Measurements from ENCODE around the gene PDPK1. TPM values are rescaled to one million over a fixed set of nuclear protein-coding genes. Genes with fewer than 3 reads are reported as not detected.

The PDPK1 gene
- total and polyA plus RNA-seq, 2 experiments from 2014 or later: 27.1 to 29.8 TPM

DNA sequence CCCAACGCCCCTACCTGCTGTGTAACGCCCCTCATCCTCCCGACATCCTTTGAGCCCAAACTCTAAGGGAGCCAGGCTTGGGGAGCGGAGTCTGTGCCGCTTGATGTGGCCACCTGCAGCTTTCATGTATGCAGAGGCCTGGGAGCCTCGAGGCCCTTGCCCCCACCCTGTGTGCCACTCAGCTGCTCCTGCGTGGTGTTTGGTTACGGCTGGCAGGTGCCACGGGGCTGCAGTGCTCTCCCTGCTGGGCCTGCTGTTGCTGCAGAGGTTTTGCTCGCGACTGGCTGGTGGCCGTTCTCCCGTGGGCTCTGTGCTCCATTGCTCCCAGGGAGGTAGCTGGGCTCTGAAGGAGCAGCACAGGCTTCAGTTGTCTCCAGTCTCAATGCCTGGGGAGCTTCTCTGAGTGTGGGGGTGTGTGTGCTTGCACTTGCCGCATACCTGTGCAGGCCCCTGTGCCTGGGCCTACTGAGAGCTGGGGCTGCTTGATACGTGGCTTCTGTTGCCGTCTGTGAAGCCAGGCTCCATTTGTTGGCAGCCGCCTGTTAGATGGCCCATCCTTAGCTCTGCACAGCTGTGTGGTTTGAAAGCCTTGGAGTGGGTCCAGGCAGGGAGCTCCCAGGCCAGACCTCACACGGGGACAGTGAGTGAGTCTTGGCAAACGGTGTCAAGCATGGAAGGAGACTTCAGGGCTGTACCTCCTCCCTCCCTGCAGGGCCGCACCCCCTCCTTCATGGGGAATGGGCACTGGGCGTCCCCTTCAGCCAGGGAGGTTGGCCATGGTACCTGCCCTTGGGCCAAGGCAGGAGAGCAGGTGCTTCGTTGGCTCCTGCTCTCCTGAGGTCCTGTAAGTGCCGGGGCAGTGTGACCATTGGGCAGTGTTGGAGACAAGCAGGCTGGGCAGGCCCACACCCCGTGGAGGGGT is 47.2 kb downstream of the PDPK1 start:
- Histone ChIP-seq H2AFZ (no peak overlapping the region), H3K27ac (no peak overlapping the region), H3K4me1 (ENCODE audit: insufficient read depth) (no peaks in the 10 kb centered on the region), H3K9me3 (ENCODE audit: low read depth) (no peaks in the 10 kb centered on the region), H3K27me3 (no peaks in the 10 kb centered on the region), H3K4me3 (no peak overlapping the region), H3K9me2 (replicated peaks; ENCODE audit: insufficient read depth) (no peaks in the 10 kb centered on the region), H4K20me1 (ENCODE audit: insufficient read depth, poor library complexity, severe bottlenecking) (peaks cover 7% of the 10 kb centered on the region), H3K4me2 (no peak overlapping the region), H3K36me3 (replicated peaks; ENCODE audit: insufficient read depth, low read depth) (no peaks in the 10 kb centered on the region), H3K79me2 (no peaks in the 10 kb centered on the region)
- WGBS (ENCODE audit: low lambda C conversion rate, missing lambda C conversion rate): 94% methylated on average over 23 of the region's 24 CpGs
- DNase-seq (ENCODE audit: low spot score): no peak
- TF ChIP-seq, protein P1, sequence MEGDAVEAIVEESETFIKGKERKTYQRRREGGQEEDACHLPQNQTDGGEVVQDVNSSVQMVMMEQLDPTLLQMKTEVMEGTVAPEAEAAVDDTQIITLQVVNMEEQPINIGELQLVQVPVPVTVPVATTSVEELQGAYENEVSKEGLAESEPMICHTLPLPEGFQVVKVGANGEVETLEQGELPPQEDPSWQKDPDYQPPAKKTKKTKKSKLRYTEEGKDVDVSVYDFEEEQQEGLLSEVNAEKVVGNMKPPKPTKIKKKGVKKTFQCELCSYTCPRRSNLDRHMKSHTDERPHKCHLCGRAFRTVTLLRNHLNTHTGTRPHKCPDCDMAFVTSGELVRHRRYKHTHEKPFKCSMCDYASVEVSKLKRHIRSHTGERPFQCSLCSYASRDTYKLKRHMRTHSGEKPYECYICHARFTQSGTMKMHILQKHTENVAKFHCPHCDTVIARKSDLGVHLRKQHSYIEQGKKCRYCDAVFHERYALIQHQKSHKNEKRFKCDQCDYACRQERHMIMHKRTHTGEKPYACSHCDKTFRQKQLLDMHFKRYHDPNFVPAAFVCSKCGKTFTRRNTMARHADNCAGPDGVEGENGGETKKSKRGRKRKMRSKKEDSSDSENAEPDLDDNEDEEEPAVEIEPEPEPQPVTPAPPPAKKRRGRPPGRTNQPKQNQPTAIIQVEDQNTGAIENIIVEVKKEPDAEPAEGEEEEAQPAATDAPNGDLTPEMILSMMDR (IDR thresholded peaks at IDR 0.05; ENCODE audit: poor library complexity): no peak
- TF ChIP-seq EZH2phosphoT487 (IDR thresholded peaks at IDR 0.05; ENCODE audit: low read depth, severe bottlenecking, unreplicated experiment): no peak
- no peak for TF ChIP-seq EZH2 (IDR thresholded peaks at IDR 0.05; ENCODE audit: borderline replicate concordance)

DNA sequence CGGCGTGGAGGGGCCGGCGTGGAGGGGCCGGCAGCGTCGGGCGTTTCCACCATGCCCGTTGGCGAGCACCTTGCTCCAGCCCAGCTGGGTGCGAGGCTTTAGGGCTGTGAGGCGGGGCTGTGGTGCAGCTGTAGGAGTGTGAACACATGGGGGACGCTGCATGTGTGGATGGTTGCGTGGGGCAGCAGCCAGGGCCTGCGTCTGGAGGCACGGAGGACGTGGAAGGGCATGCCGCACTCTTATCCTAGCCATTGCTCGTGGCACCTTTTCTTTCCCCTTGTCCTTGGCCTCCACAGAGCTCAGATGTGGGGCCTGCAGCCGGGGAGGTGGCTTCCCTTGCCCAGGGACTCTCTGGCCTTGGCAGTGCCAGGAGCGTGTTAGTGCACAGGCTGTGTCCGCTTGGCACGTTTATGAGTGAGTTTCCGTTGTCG is 47.8 kb downstream of the PDPK1 start:
- 90% methylated on average over 19 of the region's 25 CpGs for WGBS (ENCODE audit: low lambda C conversion rate, missing lambda C conversion rate)
- no peaks in the 10 kb centered on the region for H3K9me2 ChIP-seq (replicated peaks; ENCODE audit: insufficient read depth)

DNA sequence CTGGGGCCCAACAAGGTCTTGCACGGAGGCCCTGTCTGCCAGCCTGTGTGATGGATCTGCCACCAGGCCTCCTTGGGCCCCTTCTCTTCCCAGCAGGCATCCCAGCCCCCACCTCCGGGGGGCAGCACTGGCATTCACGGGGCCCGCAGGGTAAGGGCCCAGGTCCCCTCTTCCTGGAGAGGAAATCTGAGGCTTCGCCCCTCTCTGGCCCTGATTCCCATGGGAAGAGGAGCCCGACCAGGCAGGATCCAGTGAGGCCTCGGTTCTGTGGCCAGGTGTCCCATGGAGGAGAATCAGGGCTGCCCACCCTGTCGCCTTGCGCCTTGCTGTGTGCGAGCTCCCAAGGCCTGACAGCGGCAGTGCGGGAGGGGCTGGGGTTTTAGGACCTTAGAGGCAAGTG is 48.4 kb downstream of the PDPK1 start:
- peaks cover 7% of the 10 kb centered on the region for H4K20me1 ChIP-seq (ENCODE audit: insufficient read depth, poor library complexity, severe bottlenecking)
- H3K4me2 ChIP-seq: no peak overlapping the region
- peaks cover 2% of the 10 kb centered on the region for H3K79me2 ChIP-seq
- TF ChIP-seq, protein P1 (IDR thresholded peaks at IDR 0.05; ENCODE audit: poor library complexity): no peak
- TF ChIP-seq EZH2 (IDR thresholded peaks at IDR 0.05; ENCODE audit: borderline replicate concordance): no peak
- no peak for TF ChIP-seq EZH2phosphoT487 (IDR thresholded peaks at IDR 0.05; ENCODE audit: low read depth, severe bottlenecking, unreplicated experiment)
- H3K27ac ChIP-seq: no peak overlapping the region
- no peaks in the 10 kb centered on the region for H3K9me2 ChIP-seq (replicated peaks; ENCODE audit: insufficient read depth)
- H3K4me3 ChIP-seq: no peak overlapping the region
- no peaks in the 10 kb centered on the region for H3K36me3 ChIP-seq (replicated peaks; ENCODE audit: insufficient read depth, low read depth)
- no peaks in the 10 kb centered on the region for H3K27me3 ChIP-seq
- no peaks in the 10 kb centered on the region for H3K4me1 ChIP-seq (ENCODE audit: insufficient read depth)
- H2AFZ ChIP-seq: no peak overlapping the region
- H3K9me3 ChIP-seq (ENCODE audit: low read depth): no peaks in the 10 kb centered on the region
- 88% methylated on average over 8 of the region's 12 CpGs for WGBS (ENCODE audit: low lambda C conversion rate, missing lambda C conversion rate)
- DNase-seq (ENCODE audit: low spot score): no peak

More for the DNA sequence above, 47.8 kb downstream of the PDPK1 start:
- Histone ChIP-seq H3K36me3 (replicated peaks; ENCODE audit: insufficient read depth, low read depth) (no peaks in the 10 kb centered on the region), H4K20me1 (ENCODE audit: insufficient read depth, poor library complexity, severe bottlenecking) (peaks cover 7% of the 10 kb centered on the region), H3K4me2 (no peak overlapping the region), H3K79me2 (no peaks in the 10 kb centered on the region), H3K4me1 (ENCODE audit: insufficient read depth) (no peaks in the 10 kb centered on the region), H3K27me3 (no peaks in the 10 kb centered on the region), H3K9me3 (ENCODE audit: low read depth) (no peaks in the 10 kb centered on the region), H3K4me3 (no peak overlapping the region), H3K27ac (no peak overlapping the region), H2AFZ (no peak overlapping the region)
- DNase-seq (ENCODE audit: low spot score): no peak
- TF ChIP-seq EZH2phosphoT487 (IDR thresholded peaks at IDR 0.05; ENCODE audit: low read depth, severe bottlenecking, unreplicated experiment): no peak

DNA sequence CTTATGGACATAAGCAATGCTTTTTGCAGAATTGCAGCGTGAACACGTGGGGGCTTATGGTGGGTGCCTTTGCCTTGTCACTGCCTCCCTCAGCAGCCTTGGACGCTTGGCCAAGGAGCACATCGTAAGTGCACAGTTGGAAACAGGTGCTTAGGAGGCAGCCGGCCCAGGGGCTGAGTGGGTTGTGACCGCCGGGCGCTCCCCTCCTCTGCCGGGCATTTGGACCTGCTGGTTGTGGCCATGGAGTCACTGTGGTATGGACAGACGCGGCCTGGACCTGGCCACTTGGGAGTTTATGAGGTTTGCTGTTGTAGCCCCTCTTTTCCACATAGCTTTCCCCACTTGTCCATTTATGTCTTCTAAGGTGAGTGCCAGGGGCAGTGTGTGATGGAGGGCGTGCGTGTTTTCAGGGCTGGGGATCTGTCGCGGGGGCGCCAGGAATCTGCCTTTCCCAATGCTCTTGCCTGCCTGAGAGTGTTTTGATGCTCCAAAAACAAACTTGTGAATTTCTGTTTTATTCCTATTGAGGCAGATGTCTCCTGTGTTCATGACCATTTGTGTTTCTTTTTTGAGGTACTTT is 49.2 kb downstream of the PDPK1 start:
- H3K79me2 ChIP-seq: peaks cover 9% of the 10 kb centered on the region
- no peaks in the 10 kb centered on the region for H3K27me3 ChIP-seq
- H4K20me1 ChIP-seq (ENCODE audit: insufficient read depth, poor library complexity, severe bottlenecking): peaks cover 7% of the 10 kb centered on the region
- DNase-seq (ENCODE audit: low spot score): no peak
- H3K27ac ChIP-seq: no peak overlapping the region
- no peaks in the 10 kb centered on the region for H3K9me2 ChIP-seq (replicated peaks; ENCODE audit: insufficient read depth)
- WGBS (ENCODE audit: low lambda C conversion rate, missing lambda C conversion rate): 98% methylated on average over 16 of the region's 16 CpGs
- H3K9me3 ChIP-seq (ENCODE audit: low read depth): no peaks in the 10 kb centered on the region
- no peak for TF ChIP-seq EZH2phosphoT487 (IDR thresholded peaks at IDR 0.05; ENCODE audit: low read depth, severe bottlenecking, unreplicated experiment)
- TF ChIP-seq, protein P1 (IDR thresholded peaks at IDR 0.05; ENCODE audit: poor library complexity): no peak
- no peak overlapping the region for H3K4me3 ChIP-seq
- H3K4me2 ChIP-seq: no peak overlapping the region
- no peaks in the 10 kb centered on the region for H3K4me1 ChIP-seq (ENCODE audit: insufficient read depth)
- H2AFZ ChIP-seq: no peak overlapping the region
- H3K36me3 ChIP-seq (replicated peaks; ENCODE audit: insufficient read depth, low read depth): no peaks in the 10 kb centered on the region
